Panc1 (cell line): ENCODE results near the gene DPH1. TPM values are rescaled to one million over a fixed set of nuclear protein-coding genes. Genes with fewer than 3 reads are reported as not detected.

Experiments used
- ATAC-seq: fragments of 200-7000 bp; cut with Tn5 transposase; 2 replicates; pipeline ENCODE4 v1.9.1; 2020; ENCODE audit warnings: mild to moderate bottlenecking, moderate library complexity
- BruUV-seq: library from RNA; stranded (reverse); fragments of 400-500 nt; replicated peaks from 2 replicates; lab custom pipeline; 2021; lab: Mats Ljungman, UMichigan
- CTCF ChIA-PET: fragments of 300-600 bp; sonication (Branson Sonifier 250); formaldehyde crosslinking; loops from one replicate; lab custom pipeline; 2022; ENCODE audit warnings: antibody characterized with exemption; lab: Charles Lee
- POLR2A ChIA-PET: fragments of 300-600 bp; sonication (Branson Sonifier 250); formaldehyde crosslinking; loops from one replicate; lab custom pipeline; 2022; ENCODE audit warnings: antibody characterized with exemption; lab: Charles Lee
- DNase-seq: peaks from one replicate; pipeline ENCODE4 v3.0.0-alpha.2; 2010; ENCODE audit warnings: low read depth, low spot score
- H3K27ac ChIP-seq: 2 replicates; pipeline ENCODE4 v1.5.1; 2011; ENCODE audit warnings: mild to moderate bottlenecking, low read length, inconsistent platforms
- H3K27me3 ChIP-seq: fragments of 200-500 bp; sonication (Bioruptor generic); 2 replicates; pipeline ENCODE4 v1.6.0; 2014; ENCODE audit warnings: low read length, inconsistent platforms; ENCODE audit not compliant: control insufficient read depth, insufficient read depth
- H3K36me3 ChIP-seq: fragments of 200-500 bp; sonication (Bioruptor generic); 2 replicates; pipeline ENCODE4 v1.5.1; 2014; ENCODE audit warnings: inconsistent platforms, mild to moderate bottlenecking, low read length, moderate library complexity; ENCODE audit not compliant: control insufficient read depth, insufficient read depth
- H3K4me1 ChIP-seq: 2 replicates; pipeline ENCODE4 v1.5.1; 2011; ENCODE audit warnings: inconsistent platforms, mild to moderate bottlenecking, low read length, moderate library complexity; ENCODE audit not compliant: control insufficient read depth, insufficient read depth
- H3K4me3 ChIP-seq, 2 experiments: 2 replicates each; pipeline ENCODE4 v1.5.1; 2011 to 2012; ENCODE audit warnings: low read depth in 2 of 2, low read length in 2 of 2, mild to moderate bottlenecking in 2 of 2, inconsistent platforms in 1 of 2, moderate library complexity in 1 of 2
- H3K9me3 ChIP-seq: fragments of 200-500 bp; sonication (Bioruptor generic); 2 replicates; pipeline ENCODE4 v1.5.1; 2014; ENCODE audit warnings: low read depth, mild to moderate bottlenecking, inconsistent platforms, low read length, moderate library complexity; ENCODE audit not compliant: control insufficient read depth, insufficient read depth
- POLR2AphosphoS5 ChIP-seq: IDR thresholded peaks from 2 replicates; pipeline ENCODE4 v1.6.1; 2012; ENCODE audit warnings: mild to moderate bottlenecking, low read depth, low read length, moderate library complexity
- REST ChIP-seq, 2 experiments: IDR thresholded peaks; 2 replicates each; pipeline ENCODE4 v1.6.1; 2011 to 2012; ENCODE audit warnings: low read depth in 2 of 2, control low read depth in 1 of 2, low read length in 1 of 2, mild to moderate bottlenecking in 1 of 2, moderate library complexity in 1 of 2; ENCODE audit not compliant: insufficient read depth in 1 of 2
- SIN3A ChIP-seq: IDR thresholded peaks from 2 replicates; pipeline ENCODE4 v1.6.1; 2012; ENCODE audit warnings: low read depth, mild to moderate bottlenecking, low read length, moderate library complexity, borderline replicate concordance; ENCODE audit not compliant: insufficient read depth
- TCF7L2 ChIP-seq: IDR thresholded peaks from 2 replicates; pipeline ENCODE4 v1.6.1; 2011; ENCODE audit warnings: mild to moderate bottlenecking, low read depth, low read length, inconsistent platforms
- in situ Hi-C: cut with HindIII; loops from 2 replicates; pipeline ENCODE4 v1.10.0; 2016; ENCODE audit warnings: low sequenced_read_pairs, low pct_unique_long_range_greater_than_20kb
- intact Hi-C: fragments of 100-400 bp; cut with micrococcal nuclease; formaldehyde crosslinking; loops from one replicate; pipeline ENCODE4 v1.10.0; 2022; ENCODE audit not compliant: unreplicated experiment
- total RNA-seq: library from RNA; stranded (reverse); gene quantifications from one replicate; pipeline ENCODE4 v1.2.1, GENCODE V29; 2021; ENCODE audit not compliant: unreplicated experiment
- TF ChIP-seq, protein P1 (sequence below): fragments of 450-650 bp; IDR thresholded peaks from 2 replicates; pipeline ENCODE4 v1.5.1; 2017; ENCODE audit warnings: mild to moderate bottlenecking

The DPH1 gene
- total RNA-seq, 1 experiment from 2014 or later, result 24.3 TPM

DNA sequence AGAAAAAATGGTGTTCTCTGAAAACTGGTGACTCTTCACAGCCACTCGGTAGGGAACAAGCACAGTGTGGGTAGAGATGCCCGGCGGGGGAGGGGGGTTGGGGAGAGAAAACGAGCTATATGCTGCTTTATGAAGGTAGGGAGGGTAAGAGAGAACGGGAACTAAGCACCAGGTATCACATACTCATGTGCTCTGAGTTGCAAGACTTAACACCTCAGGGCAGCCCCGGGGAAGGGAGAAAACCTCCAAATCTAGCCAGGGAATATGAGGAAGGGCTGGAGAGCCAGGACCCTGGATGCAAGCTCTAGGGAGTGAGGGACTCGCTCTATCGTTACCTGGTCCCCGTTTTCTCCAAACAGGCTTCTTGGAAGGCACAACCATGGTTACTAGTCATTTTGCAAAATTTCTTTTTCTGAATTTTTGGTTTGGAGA, 60.3 kb downstream of the DPH1 start:
- BruUV-seq, result no TSS peak
- H3K27me3 ChIP-seq, result no peaks in the 10 kb centered on the region
- no peaks in the 10 kb centered on the region for H3K36me3 ChIP-seq
- in situ Hi-C loops (no loop called here), intact Hi-C loops (no loop called here)
- ATAC-seq (no peak), DNase-seq (no peak)
- no peaks in the 10 kb centered on the region for H3K9me3 ChIP-seq
- TF ChIP-seq POLR2AphosphoS5, result no peak
- no peak for TF ChIP-seq SIN3A
- TF ChIP-seq, protein P1, sequence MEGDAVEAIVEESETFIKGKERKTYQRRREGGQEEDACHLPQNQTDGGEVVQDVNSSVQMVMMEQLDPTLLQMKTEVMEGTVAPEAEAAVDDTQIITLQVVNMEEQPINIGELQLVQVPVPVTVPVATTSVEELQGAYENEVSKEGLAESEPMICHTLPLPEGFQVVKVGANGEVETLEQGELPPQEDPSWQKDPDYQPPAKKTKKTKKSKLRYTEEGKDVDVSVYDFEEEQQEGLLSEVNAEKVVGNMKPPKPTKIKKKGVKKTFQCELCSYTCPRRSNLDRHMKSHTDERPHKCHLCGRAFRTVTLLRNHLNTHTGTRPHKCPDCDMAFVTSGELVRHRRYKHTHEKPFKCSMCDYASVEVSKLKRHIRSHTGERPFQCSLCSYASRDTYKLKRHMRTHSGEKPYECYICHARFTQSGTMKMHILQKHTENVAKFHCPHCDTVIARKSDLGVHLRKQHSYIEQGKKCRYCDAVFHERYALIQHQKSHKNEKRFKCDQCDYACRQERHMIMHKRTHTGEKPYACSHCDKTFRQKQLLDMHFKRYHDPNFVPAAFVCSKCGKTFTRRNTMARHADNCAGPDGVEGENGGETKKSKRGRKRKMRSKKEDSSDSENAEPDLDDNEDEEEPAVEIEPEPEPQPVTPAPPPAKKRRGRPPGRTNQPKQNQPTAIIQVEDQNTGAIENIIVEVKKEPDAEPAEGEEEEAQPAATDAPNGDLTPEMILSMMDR, result no peak
- TF ChIP-seq REST (IDR thresholded peaks at IDR 0.05; ENCODE audit: insufficient read depth in 1 of 2, low read depth in 2 of 2, low read length in 1 of 2), result no peak
- TF ChIP-seq TCF7L2, result no peak
- ChIA-PET POLR2A (interaction anchor here (0.6 to 0.9 kb wide), 2 partner anchors 28 to 366 kb away, joined by 7 read pairs; no protein-coding TSS in a partner anchor), CTCF (no interaction called here)
- H3K27ac ChIP-seq, result no peak overlapping the region
- no peak overlapping the region for H3K4me3 ChIP-seq
- peaks cover 3% of the 10 kb centered on the region; the same call in 1 of the 2 replicates for H3K4me1 ChIP-seq

GRCh38 chr17:2090804-2091534, 61.0 kb downstream of the DPH1 start:
- in situ Hi-C loops, result no loop called here
- no peaks in the 10 kb centered on the region for H3K9me3 ChIP-seq
- peaks cover 3% of the 10 kb centered on the region; the same call in 1 of the 2 replicates for H3K4me1 ChIP-seq
- ChIA-PET POLR2A (interaction anchor here (0.6 to 0.9 kb wide), 2 partner anchors 28 to 366 kb away, joined by 7 read pairs; no protein-coding TSS in a partner anchor), CTCF (interaction anchor here (0.9 kb wide), 1 partner anchor 23 kb away, joined by 5 read pairs; no protein-coding TSS in a partner anchor)
- no TSS peak for BruUV-seq
- TF ChIP-seq POLR2AphosphoS5, result no peak
- TF ChIP-seq, protein P1, result no peak
- no peak for TF ChIP-seq SIN3A
- TF ChIP-seq TCF7L2, result no peak
- no peak for TF ChIP-seq REST (IDR thresholded peaks at IDR 0.05; ENCODE audit: insufficient read depth in 1 of 2, low read depth in 2 of 2, low read length in 1 of 2)
- H3K4me3 ChIP-seq, result no peak overlapping the region
- no peak overlapping the region for H3K27ac ChIP-seq
- H3K36me3 ChIP-seq, result no peaks in the 10 kb centered on the region
- DNase-seq, result no peak
- ATAC-seq, result no peak
- H3K27me3 ChIP-seq, result no peaks in the 10 kb centered on the region
- intact Hi-C loops, result no loop called here
